DMS153 treated with DMSO at 0.1 percent for 48 hours (cell line): Measurements from ENCODE around the gene KHDRBS1.
"Not testable (repeated sequence)": the region's sequence is repeated elsewhere in the genome, so short reads cannot be mapped to it uniquely, and the experiment has no call there.

Source experiments
- DNase-seq: peaks from one replicate; lab custom pipeline; 2025; ENCODE audit not compliant: unreplicated experiment; lab: John Stamatoyannopoulos, UW

KHDRBS1 gene

GRCh38 chr1:32012709-32013385 is 821 bp upstream of the KHDRBS1 start:
- no peak for DNase-seq

DNA sequence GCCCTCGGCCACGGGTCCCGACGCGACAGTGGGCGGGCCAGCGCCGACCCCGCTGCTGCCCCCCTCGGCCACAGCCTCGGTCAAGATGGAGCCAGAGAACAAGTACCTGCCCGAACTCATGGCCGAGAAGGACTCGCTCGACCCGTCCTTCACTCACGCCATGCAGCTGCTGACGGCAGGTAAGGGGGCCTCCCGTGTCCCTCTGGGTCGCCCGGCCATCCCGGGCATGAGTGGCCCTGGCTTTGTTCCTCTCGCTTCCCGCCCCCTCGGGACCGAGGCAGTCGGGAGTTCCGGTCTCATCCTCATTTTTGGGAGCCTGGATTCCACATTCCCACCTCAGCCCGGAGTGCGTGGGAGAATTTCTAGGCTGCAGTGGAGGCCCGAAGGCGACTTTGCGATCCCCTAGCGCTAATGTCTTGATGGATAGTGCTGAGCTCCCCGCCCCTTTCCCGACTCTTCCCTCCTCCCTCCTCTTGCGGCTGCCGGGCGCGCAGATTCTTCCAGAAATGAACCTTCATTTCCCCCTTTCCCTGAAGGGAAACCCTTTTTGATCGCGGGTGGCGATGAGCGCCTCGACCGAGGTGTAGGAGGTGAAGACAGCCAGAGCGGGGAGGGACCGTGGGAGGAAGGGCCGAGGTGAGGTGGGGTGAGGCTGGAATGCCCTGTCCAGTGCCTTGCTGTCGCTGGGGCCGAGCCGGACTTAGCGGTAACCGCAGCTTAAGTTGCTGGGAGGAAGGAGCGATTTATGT is 705 bp downstream of the KHDRBS1 start:
- peak; percentile 32 for DNase-seq

- no peak for DNase-seq
Measured at GRCh38 chr1:32014948-32015273, 1.2 kb downstream of the KHDRBS1 start.

GRCh38 chr1:32020339-32020738 is 6.7 kb downstream of the KHDRBS1 start:
- no peak for DNase-seq

- not testable (repeated sequence) for DNase-seq
Measured at GRCh38 chr1:32021574-32022018, 7.9 kb downstream of the KHDRBS1 start.

GRCh38 chr1:32023351-32023750 is 9.7 kb downstream of the KHDRBS1 start:
- no peak for DNase-seq

DNA sequence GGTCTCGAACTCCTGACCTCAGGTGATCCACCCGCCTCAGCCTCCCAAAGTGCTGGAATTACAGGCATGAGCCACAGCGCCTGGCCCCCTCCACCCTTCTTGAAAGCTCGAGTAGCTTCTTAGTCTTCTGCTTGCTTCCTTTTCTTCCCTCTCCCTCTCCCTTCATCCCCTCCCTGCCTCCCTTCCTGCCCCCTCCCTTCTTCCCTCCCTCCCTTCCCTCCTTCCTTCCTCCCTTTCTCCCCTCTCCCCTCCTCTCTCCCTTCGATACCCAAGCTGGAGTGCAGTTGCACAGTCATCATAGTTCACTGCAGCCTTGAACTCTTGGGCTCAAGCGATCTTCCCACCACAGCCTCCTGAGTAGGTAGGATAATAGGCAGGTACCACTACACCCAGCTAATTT is 11.8 kb downstream of the KHDRBS1 start:
- DNase-seq = no peak

DNA sequence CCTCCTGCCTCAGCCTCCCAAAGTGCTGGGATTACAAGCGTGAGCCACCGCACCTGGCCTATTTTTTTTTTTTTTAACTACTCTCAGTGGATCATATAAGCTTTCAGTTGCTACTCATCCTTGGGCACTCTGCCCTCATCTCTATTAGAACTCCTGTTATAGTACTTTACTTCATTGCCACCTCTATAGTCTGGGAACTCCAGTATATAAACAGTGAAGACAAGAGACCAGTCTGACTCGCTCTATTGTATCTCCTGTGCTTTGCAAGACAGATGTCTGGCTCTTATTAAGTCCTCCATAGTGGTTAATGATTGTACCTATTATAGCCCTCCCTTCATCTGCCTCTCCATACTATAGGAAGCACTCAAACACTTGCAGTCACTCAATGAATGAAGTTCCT is 15.1 kb downstream of the KHDRBS1 start:
- DNase-seq = no peak

GRCh38 chr1:32031578-32032274 is 18.1 kb downstream of the KHDRBS1 start:
- no peak for DNase-seq

- no peak for DNase-seq
Measured at GRCh38 chr1:32032275-32032615, 18.6 kb downstream of the KHDRBS1 start.

DNA sequence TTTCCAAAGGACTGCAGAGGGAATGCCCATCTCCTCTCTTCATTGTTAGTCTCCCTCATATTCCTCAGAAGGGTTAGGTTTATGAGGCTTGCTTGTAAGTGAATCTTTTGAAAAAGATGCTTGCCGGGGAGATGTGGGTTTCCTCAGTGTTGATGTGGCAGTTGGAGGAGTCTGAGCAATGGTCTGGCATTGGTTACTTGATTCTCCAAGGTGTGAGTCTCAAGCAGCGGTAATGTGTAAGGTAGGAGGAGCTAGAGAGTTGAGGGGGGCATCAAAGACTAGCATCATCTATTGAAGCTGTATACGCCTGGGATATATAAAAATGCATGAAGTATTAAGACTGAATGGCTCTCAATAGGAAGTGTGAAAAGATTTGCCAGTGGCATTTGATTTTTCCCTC is 21.5 kb downstream of the KHDRBS1 start:
- no peak for DNase-seq

DNA sequence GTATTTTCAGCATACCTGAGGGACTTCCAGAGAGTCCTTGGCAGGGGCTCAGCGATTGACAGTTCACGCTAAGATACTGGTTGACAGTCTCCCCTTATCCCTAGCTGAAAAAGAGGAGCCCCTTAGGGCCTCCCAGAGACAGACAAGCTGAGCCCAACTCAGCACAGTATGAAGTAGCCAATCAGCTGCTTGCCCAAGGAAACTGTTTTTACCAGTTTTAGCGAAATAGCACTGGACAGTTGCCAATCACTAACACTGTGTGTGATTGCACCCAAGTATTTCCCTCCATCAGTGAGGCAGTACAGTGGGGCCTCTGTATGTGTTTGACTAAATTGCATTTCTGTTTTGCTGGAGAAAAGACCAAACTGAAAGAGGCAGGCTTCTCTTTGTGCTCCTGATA is 27.0 kb downstream of the KHDRBS1 start:
- no peak for DNase-seq

DNA sequence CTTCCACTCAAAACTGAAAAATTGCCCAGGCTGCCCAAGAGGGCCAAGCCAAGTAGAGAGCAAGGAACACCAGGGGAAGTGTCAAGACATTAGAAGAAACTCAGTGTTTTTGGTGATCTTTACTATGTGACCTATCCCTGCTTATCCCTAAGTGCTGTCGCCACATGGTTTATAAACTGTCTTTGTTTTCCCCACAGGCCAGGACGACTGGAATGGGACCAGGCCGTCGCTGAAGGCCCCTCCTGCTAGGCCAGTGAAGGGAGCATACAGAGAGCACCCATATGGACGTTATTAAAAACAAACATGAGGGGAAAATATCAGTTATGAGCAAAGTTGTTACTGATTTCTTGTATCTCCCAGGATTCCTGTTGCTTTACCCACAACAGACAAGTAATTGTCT is 28.7 kb downstream of the KHDRBS1 start:
- DNase-seq = no peak

- no peak for DNase-seq
Measured at GRCh38 chr1:32044234-32044633, 30.6 kb downstream of the KHDRBS1 start.

- DNase-seq = no peak
Measured at GRCh38 chr1:32045772-32046171, 32.1 kb downstream of the KHDRBS1 start.

DNA sequence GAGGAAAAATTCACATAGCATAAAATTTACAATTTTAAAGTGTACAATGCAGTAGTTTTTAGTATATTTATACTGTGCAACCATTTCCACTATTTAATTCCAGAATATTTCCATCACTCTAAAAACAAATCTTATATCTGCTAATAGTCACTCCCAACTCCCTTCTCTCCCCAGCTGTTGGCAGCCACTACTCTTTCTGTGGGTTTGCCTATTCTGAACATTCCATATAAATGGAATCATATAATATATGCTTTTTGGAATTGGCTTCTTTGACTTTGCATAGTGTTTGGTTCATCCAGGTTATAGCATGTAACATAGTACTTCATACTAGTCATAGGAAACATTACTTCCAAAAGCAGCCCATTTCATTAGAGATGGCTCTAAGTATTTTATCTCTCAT is 34.0 kb downstream of the KHDRBS1 start:
- DNase-seq = no peak

DNA sequence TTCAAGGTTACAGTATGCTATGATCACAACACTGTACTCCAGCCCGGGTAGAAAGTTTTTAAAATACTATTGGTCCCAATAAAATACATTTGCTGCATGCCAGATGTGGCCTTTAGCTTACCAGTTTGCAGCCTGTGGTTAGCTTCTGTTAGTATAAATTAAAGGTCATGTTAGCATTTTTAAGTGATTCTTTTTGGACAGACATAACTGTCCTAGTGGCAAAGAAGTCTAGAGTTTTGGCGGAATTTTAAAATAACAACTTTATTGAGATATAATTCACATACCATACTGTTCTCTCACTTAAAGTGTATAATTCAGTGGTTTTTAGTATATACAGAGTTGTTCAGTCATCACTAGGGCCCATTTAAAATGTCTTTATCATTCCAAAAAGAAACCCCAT is 34.8 kb downstream of the KHDRBS1 start:
- no peak for DNase-seq

DNA sequence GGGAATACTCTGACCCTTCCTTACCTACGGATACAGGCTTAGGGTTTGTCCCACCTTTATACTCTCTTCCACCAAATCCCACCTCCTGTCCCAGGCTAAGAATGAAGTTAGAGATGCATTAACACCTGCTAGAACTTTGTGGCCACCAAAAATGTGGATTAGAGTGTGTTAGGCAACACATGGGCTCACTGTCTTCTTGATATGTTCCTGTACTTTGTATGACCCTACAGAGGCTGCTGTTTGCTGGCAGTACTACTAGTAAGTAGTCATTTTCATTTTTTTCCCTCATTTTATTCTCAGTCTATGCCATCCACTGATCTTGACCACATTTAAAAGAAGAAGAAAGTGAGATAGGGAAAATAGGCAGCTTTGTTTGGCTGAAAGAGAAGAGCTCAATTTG is 38.0 kb downstream of the KHDRBS1 start:
- DNase-seq = no peak

- DNase-seq = no peak
Measured at GRCh38 chr1:32052887-32053286, 39.2 kb downstream of the KHDRBS1 start.

GRCh38 chr1:32055416-32055815 is 41.7 kb downstream of the KHDRBS1 start:
- no peak for DNase-seq

DNA sequence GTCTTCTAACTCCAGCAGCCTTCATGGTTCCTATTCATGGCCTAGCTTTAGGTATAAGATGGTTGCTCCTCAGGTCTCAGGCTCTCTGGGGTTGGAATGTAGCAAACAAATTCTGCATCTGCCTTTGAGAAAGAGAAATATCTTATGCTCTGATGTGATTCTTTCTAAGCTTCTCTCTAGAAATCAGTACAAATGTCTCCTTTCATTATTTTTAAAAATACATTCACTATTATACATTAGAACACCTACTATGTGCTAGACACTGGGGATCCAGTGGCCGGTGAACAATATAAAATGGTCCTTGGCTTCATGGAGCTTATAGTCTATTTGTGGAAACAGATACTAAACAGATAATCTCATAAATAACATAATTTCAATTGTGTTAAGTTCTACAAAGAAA is 42.9 kb downstream of the KHDRBS1 start:
- no peak for DNase-seq

GRCh38 chr1:32060914-32061313 is 47.2 kb downstream of the KHDRBS1 start:
- no peak for DNase-seq
